ENCODE data around the gene FGD3.

FGD3 gene

DNA sequence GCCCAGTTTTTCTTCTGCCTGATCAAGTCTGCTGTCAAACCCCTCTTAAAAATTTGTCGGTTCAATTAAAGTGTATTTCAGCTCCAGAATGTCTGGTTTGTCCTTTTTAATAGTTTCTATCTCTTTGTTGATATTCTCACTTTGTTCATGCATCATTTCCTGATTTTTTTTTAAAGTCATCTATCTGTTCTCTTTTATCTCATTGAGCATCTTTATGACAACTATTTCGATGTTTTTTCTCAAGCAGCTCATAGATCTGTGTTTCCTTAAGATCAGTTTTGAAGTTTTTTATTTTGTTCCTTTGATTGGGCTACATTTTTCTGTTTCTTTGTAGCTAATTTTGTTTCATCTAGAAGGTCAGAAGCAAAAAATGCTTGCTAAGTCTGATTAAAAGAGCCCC lies 53.7 kb downstream of the FGD3 start:
- Histone ChIP-seq H3K4me1 (ENCODE audit: low read depth, poor library complexity, severe bottlenecking) (no peaks in the 10 kb centered on the region), H3K36me3 (ENCODE audit: insufficient read depth) (no peaks in the 10 kb centered on the region), H3K27me3 (ENCODE audit: insufficient read depth, low read depth) (no peaks in the 10 kb centered on the region), H3K27ac (no peak overlapping the region), H3K9ac (no peak overlapping the region), H3K79me2 (ENCODE audit: insufficient read depth, low read depth) (peaks cover 4% of the 10 kb centered on the region; the same call in 1 of the 2 replicates), H2AFZ (ENCODE audit: low read depth) (no peak overlapping the region), H4K20me1 (ENCODE audit: insufficient read depth) (no peaks in the 10 kb centered on the region), H3K4me2 (no peak overlapping the region), H3K4me3 (IDR thresholded peaks at IDR 0.05; ENCODE audit: insufficient read depth, low read depth, low read length) (no peak overlapping the region)
- TF ChIP-seq, protein P1, sequence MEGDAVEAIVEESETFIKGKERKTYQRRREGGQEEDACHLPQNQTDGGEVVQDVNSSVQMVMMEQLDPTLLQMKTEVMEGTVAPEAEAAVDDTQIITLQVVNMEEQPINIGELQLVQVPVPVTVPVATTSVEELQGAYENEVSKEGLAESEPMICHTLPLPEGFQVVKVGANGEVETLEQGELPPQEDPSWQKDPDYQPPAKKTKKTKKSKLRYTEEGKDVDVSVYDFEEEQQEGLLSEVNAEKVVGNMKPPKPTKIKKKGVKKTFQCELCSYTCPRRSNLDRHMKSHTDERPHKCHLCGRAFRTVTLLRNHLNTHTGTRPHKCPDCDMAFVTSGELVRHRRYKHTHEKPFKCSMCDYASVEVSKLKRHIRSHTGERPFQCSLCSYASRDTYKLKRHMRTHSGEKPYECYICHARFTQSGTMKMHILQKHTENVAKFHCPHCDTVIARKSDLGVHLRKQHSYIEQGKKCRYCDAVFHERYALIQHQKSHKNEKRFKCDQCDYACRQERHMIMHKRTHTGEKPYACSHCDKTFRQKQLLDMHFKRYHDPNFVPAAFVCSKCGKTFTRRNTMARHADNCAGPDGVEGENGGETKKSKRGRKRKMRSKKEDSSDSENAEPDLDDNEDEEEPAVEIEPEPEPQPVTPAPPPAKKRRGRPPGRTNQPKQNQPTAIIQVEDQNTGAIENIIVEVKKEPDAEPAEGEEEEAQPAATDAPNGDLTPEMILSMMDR (conservative IDR thresholded peaks at IDR 0.05; ENCODE audit: low read depth, low read length): no peak

DNA sequence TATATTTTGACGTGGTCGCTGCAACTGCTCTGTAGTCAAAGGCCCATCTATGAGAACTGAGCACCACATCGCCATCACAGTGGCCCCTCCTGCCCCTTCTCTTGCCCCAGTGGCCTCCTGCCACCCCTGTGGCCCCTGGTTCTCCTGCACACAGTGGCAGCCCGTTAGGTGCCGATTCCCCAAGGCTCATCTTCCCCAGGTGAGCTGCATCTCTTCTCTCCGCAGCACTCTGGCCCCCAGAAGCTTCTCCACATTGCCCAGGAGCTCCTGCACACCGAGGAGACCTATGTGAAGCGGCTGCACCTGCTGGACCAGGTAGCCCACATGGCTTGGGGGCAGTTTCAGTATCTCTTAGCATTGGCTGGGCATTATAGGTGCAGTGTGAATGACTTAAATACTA lies 55.4 kb downstream of the FGD3 start:
- no peaks in the 10 kb centered on the region for H3K4me1 ChIP-seq (ENCODE audit: low read depth, poor library complexity, severe bottlenecking)
- H4K20me1 ChIP-seq (ENCODE audit: insufficient read depth): no peaks in the 10 kb centered on the region
- H3K4me3 ChIP-seq (IDR thresholded peaks at IDR 0.05; ENCODE audit: insufficient read depth, low read depth, low read length): no peak overlapping the region
- H3K9ac ChIP-seq: no peak overlapping the region
- no peaks in the 10 kb centered on the region for H3K27me3 ChIP-seq (ENCODE audit: insufficient read depth, low read depth)
- TF ChIP-seq, protein P1 (conservative IDR thresholded peaks at IDR 0.05; ENCODE audit: low read depth, low read length): no peak
- H2AFZ ChIP-seq (ENCODE audit: low read depth): no peak overlapping the region
- no peak overlapping the region for H3K4me2 ChIP-seq
- H3K36me3 ChIP-seq (ENCODE audit: insufficient read depth): no peaks in the 10 kb centered on the region
- H3K27ac ChIP-seq: no peak overlapping the region
- no peaks in the 10 kb centered on the region for H3K79me2 ChIP-seq (ENCODE audit: insufficient read depth, low read depth)

DNA sequence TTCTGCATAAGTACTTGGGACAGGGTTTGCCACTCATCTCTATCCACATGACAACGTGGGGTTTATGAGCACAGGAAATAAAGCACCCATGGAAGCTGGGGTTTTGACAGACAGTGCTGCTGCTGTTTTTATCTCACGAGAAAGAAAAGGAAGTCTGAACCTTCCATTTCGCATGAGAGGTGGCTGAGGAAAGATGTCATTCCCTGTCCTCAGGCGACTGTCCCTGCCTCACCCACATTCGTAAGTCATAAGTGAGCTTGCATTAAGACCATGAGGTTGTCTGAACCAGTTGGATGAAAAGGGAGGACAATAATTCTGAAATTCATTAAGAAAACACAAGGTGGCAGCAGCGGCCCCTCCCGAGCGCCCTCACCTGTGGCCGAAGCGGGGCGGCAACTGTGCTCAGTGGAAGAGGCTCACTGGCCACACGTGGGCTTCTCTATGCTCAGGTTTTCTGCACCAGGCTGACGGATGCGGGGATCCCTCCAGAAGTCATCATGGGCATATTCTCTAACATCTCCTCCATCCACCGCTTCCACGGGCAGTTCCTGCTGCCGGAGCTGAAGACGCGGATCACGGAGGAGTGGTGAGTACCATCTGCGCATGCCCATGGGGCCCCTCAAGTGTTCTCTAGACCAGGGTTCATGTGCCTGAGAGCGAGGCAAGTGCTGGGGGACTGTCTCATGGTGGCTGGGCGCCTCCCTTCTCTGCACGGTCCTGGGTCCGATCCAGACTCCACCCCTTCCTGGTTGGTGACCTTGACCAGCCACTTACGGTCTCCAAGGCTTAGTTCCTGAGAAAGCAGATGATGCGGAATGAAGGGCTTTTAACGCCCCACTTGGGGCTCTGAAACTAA lies 56.5 kb downstream of the FGD3 start:
- no peak overlapping the region for H2AFZ ChIP-seq (ENCODE audit: low read depth)
- H3K9ac ChIP-seq: no peak overlapping the region
- no peak overlapping the region for H3K4me3 ChIP-seq (IDR thresholded peaks at IDR 0.05; ENCODE audit: insufficient read depth, low read depth, low read length)
- no peaks in the 10 kb centered on the region for H3K79me2 ChIP-seq (ENCODE audit: insufficient read depth, low read depth)
- H4K20me1 ChIP-seq (ENCODE audit: insufficient read depth): no peaks in the 10 kb centered on the region
- no peak overlapping the region for H3K27ac ChIP-seq
- no peaks in the 10 kb centered on the region for H3K27me3 ChIP-seq (ENCODE audit: insufficient read depth, low read depth)
- no peaks in the 10 kb centered on the region for H3K4me1 ChIP-seq (ENCODE audit: low read depth, poor library complexity, severe bottlenecking)
- no peak overlapping the region for H3K4me2 ChIP-seq
- H3K36me3 ChIP-seq (ENCODE audit: insufficient read depth): 0 out of 2 replicates have a peak, but pooled peaks cover 5% of the 10 kb centered on the region
- TF ChIP-seq, protein P1 (conservative IDR thresholded peaks at IDR 0.05; ENCODE audit: low read depth, low read length): peak; percentile 82

DNA sequence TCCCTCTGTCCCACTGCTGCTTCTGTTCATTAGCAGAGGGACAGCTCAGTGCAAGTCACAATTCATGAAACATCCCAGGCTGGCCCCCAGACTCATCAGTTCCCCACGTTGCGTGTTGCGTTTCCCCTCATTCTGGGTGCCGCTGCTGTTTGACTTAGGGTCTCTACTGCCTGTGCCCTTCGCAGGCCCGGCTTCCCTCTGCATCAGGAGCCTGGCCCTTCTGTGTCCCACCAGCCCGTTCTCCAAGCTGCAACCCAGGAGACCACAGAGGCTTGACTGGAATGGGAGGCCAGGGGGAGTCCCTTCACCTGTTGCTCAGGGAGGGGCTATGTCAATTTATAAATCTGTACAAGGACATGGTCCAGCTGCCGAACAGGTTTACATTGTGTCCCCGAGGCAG lies 57.2 kb downstream of the FGD3 start:
- Histone ChIP-seq H3K4me3 (IDR thresholded peaks at IDR 0.05; ENCODE audit: insufficient read depth, low read depth, low read length) (no peak overlapping the region), H3K36me3 (ENCODE audit: insufficient read depth) (0 out of 2 replicates have a peak, but pooled peaks cover 5% of the 10 kb centered on the region), H3K9ac (no peak overlapping the region)

More for the DNA sequence above, 57.2 kb downstream of the FGD3 start:
- H2AFZ ChIP-seq (ENCODE audit: low read depth): no peak overlapping the region
- H3K79me2 ChIP-seq (ENCODE audit: insufficient read depth, low read depth): no peaks in the 10 kb centered on the region
- H4K20me1 ChIP-seq (ENCODE audit: insufficient read depth): no peaks in the 10 kb centered on the region
- H3K4me2 ChIP-seq: no peak overlapping the region
- TF ChIP-seq, protein P1 (conservative IDR thresholded peaks at IDR 0.05; ENCODE audit: low read depth, low read length): no peak
- H3K27me3 ChIP-seq (ENCODE audit: insufficient read depth, low read depth): no peaks in the 10 kb centered on the region
- no peaks in the 10 kb centered on the region for H3K4me1 ChIP-seq (ENCODE audit: low read depth, poor library complexity, severe bottlenecking)
- H3K27ac ChIP-seq: no peak overlapping the region
